HepG2 (cell line): ENCODE results near the gene DUS1L. TPM values are rescaled to one million over a fixed set of nuclear protein-coding genes. Genes with fewer than 3 reads are reported as not detected.
A peak's percentile ranks its signal among the peaks of the same experiment; 100 is the strongest.

Source experiments
- ATF1 ChIP-seq: IDR thresholded peaks from 2 replicates; pipeline ENCODE4 v1.6.1; 2016; ENCODE audit warnings: mild to moderate bottlenecking, control low read depth
- FOSL1 ChIP-seq: sonication (generic); formaldehyde crosslinking; IDR thresholded peaks from 2 replicates; pipeline ENCODE4 v1.9.0; 2021; ENCODE audit warnings: missing genetic modification reagents, borderline replicate concordance
- FOXJ3 ChIP-seq: sonication (generic); formaldehyde crosslinking; IDR thresholded peaks from 2 replicates; pipeline ENCODE4 v1.4.0; 2020; ENCODE audit warnings: missing genetic modification reagents, mild to moderate bottlenecking, borderline replicate concordance
- GLI4 ChIP-seq: sonication (generic); formaldehyde crosslinking; IDR thresholded peaks from 2 replicates; pipeline ENCODE4 v1.5.1; 2020; ENCODE audit warnings: missing genetic modification reagents, mild to moderate bottlenecking, moderate library complexity, borderline replicate concordance
- HNRNPLL ChIP-seq: fragments of 200-400 bp; formaldehyde crosslinking; IDR thresholded peaks from 2 replicates; pipeline ENCODE4 v1.6.1; 2017; ENCODE audit warnings: mild to moderate bottlenecking, low read depth, low read length; ENCODE audit not compliant: poor library complexity, severe bottlenecking
- KDM3A ChIP-seq: IDR thresholded peaks from 2 replicates; pipeline ENCODE4 v1.6.1; 2018; ENCODE audit warnings: low read depth, missing compliant biosample characterization
- MEIS1 ChIP-seq: sonication (generic); formaldehyde crosslinking; IDR thresholded peaks from 2 replicates; pipeline ENCODE4 v1.9.0; 2021; ENCODE audit warnings: mild to moderate bottlenecking, missing genetic modification reagents, moderate library complexity, borderline replicate concordance
- RBFOX2 ChIP-seq: fragments of 200-400 bp; formaldehyde crosslinking; IDR thresholded peaks from 2 replicates; pipeline ENCODE4 v1.6.1; 2017; ENCODE audit warnings: low read depth, mild to moderate bottlenecking, low read length
- TCF12 ChIP-seq, 2 experiments: fragments of 450-650 bp in 1 of 2; sonication (generic) in 1 of 2; formaldehyde crosslinking in 1 of 2; IDR thresholded peaks; 2 replicates each; pipeline versions ENCODE4 v1.6.1 to v1.8.0; 2017 to 2022; ENCODE audit warnings: antibody characterized with exemption in 1 of 2, mild to moderate bottlenecking in 1 of 2, missing genetic modification reagents in 1 of 2, moderate library complexity in 1 of 2
- ZNF337 ChIP-seq: sonication (generic); formaldehyde crosslinking; IDR thresholded peaks from 2 replicates; pipeline ENCODE4 v1.5.1; 2020; ENCODE audit warnings: missing genetic modification reagents, low read depth, mild to moderate bottlenecking, borderline replicate concordance
- ZNF790 ChIP-seq: sonication (generic); formaldehyde crosslinking; IDR thresholded peaks from 2 replicates; pipeline ENCODE4 v1.8.0; 2022; ENCODE audit warnings: missing genetic modification reagents, mild to moderate bottlenecking, borderline replicate concordance
- ZSCAN25 ChIP-seq: sonication (generic); formaldehyde crosslinking; IDR thresholded peaks from 2 replicates; pipeline ENCODE4 v1.8.0; 2022; ENCODE audit warnings: mild to moderate bottlenecking, missing genetic modification reagents
- polyA plus RNA-seq, 8 experiments: library from polyadenylated mRNA; depleted of rRNA in 3 of 8; stranded (reverse) in 7 of 8; unstranded in 1 of 8; fragments of >200 nt; fragmentation: Illumina TruSeq in 4 of 8; extraction: Trizol in 4 of 8; gene quantifications; 2 replicates each; pipeline versions ENCODE4 v1.2.1 to v1.2.3, GENCODE V29; 2011 to 2016; ENCODE audit warnings: low read depth in 4 of 8, missing spikeins in 1 of 8, mixed read lengths in 1 of 8; ENCODE audit not compliant: insufficient read depth in 1 of 8
- total RNA-seq, 5 experiments: library from RNA; depleted of rRNA; stranded (reverse); fragments of >200 nt; fragmentation: Illumina TruSeq; extraction: Trizol; gene quantifications; 2 replicates each; pipeline ENCODE4 v1.2.3, GENCODE V29; 2016; ENCODE audit warnings: low read depth in 1 of 5
- TF ChIP-seq, protein P1 (sequence below): sonication (generic); formaldehyde crosslinking; IDR thresholded peaks from 2 replicates; pipeline ENCODE4 v1.4.0; 2020; ENCODE audit warnings: missing genetic modification reagents
- TF ChIP-seq, protein P2 (sequence below): sonication (generic); formaldehyde crosslinking; IDR thresholded peaks from 2 replicates; pipeline ENCODE4 v1.5.1; 2020; ENCODE audit warnings: missing genetic modification reagents, mild to moderate bottlenecking, borderline replicate concordance
- TF ChIP-seq, protein P3 (sequence below): sonication (generic); formaldehyde crosslinking; IDR thresholded peaks from 2 replicates; pipeline ENCODE4 v1.4.0; 2020; ENCODE audit warnings: missing genetic modification reagents, borderline replicate concordance
- TF ChIP-seq, protein P4 (sequence below): sonication (generic); formaldehyde crosslinking; IDR thresholded peaks from 2 replicates; pipeline ENCODE4 v1.4.0; 2020; ENCODE audit warnings: missing genetic modification reagents

The DUS1L gene
- total and polyA plus RNA-seq, 2 of the 13 experiments (the other 11 are each of a cell fraction or from before 2014, with no cell fraction given) = 81.0 to 109 TPM

- TF ChIP-seq, protein P1, sequence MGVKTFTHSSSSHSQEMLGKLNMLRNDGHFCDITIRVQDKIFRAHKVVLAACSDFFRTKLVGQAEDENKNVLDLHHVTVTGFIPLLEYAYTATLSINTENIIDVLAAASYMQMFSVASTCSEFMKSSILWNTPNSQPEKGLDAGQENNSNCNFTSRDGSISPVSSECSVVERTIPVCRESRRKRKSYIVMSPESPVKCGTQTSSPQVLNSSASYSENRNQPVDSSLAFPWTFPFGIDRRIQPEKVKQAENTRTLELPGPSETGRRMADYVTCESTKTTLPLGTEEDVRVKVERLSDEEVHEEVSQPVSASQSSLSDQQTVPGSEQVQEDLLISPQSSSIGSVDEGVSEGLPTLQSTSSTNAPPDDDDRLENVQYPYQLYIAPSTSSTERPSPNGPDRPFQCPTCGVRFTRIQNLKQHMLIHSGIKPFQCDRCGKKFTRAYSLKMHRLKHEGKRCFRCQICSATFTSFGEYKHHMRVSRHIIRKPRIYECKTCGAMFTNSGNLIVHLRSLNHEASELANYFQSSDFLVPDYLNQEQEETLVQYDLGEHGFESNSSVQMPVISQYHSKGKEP (CRISPR knock-in tag) = no peak
- TF ChIP-seq, protein P2, sequence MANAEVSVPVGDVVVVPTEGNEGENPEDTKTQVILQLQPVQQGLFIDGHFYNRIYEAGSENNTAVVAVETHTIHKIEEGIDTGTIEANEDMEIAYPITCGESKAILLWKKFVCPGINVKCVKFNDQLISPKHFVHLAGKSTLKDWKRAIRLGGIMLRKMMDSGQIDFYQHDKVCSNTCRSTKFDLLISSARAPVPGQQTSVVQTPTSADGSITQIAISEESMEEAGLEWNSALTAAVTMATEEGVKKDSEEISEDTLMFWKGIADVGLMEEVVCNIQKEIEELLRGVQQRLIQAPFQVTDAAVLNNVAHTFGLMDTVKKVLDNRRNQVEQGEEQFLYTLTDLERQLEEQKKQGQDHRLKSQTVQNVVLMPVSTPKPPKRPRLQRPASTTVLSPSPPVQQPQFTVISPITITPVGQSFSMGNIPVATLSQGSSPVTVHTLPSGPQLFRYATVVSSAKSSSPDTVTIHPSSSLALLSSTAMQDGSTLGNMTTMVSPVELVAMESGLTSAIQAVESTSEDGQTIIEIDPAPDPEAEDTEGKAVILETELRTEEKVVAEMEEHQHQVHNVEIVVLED = no peak
- TF ChIP-seq FOSL1 (CRISPR knock-in tag) = no peak
- TF ChIP-seq FOXJ3 = no peak
- TF ChIP-seq ZNF337 = no peak
- TF ChIP-seq MEIS1 = no peak
- TF ChIP-seq, protein P3, sequence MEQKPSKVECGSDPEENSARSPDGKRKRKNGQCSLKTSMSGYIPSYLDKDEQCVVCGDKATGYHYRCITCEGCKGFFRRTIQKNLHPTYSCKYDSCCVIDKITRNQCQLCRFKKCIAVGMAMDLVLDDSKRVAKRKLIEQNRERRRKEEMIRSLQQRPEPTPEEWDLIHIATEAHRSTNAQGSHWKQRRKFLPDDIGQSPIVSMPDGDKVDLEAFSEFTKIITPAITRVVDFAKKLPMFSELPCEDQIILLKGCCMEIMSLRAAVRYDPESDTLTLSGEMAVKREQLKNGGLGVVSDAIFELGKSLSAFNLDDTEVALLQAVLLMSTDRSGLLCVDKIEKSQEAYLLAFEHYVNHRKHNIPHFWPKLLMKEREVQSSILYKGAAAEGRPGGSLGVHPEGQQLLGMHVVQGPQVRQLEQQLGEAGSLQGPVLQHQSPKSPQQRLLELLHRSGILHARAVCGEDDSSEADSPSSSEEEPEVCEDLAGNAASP (CRISPR knock-in tag) = no peak
- TF ChIP-seq ATF1 (CRISPR knock-in tag) = no peak
- TF ChIP-seq, protein P4, sequence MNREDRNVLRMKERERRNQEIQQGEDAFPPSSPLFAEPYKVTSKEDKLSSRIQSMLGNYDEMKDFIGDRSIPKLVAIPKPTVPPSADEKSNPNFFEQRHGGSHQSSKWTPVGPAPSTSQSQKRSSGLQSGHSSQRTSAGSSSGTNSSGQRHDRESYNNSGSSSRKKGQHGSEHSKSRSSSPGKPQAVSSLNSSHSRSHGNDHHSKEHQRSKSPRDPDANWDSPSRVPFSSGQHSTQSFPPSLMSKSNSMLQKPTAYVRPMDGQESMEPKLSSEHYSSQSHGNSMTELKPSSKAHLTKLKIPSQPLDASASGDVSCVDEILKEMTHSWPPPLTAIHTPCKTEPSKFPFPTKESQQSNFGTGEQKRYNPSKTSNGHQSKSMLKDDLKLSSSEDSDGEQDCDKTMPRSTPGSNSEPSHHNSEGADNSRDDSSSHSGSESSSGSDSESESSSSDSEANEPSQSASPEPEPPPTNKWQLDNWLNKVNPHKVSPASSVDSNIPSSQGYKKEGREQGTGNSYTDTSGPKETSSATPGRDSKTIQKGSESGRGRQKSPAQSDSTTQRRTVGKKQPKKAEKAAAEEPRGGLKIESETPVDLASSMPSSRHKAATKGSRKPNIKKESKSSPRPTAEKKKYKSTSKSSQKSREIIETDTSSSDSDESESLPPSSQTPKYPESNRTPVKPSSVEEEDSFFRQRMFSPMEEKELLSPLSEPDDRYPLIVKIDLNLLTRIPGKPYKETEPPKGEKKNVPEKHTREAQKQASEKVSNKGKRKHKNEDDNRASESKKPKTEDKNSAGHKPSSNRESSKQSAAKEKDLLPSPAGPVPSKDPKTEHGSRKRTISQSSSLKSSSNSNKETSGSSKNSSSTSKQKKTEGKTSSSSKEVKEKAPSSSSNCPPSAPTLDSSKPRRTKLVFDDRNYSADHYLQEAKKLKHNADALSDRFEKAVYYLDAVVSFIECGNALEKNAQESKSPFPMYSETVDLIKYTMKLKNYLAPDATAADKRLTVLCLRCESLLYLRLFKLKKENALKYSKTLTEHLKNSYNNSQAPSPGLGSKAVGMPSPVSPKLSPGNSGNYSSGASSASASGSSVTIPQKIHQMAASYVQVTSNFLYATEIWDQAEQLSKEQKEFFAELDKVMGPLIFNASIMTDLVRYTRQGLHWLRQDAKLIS (CRISPR knock-in tag) = no peak
- TF ChIP-seq KDM3A (CRISPR knock-in tag) = no peak
- peak; percentile 46 for TF ChIP-seq RBFOX2
- TF ChIP-seq ZSCAN25 (CRISPR knock-in tag) = no peak
- TF ChIP-seq TCF12 (IDR thresholded peaks at IDR 0.05) = no peak
- TF ChIP-seq TCF12 (CRISPR knock-in tag; IDR thresholded peaks at IDR 0.05) = peak; percentile 10; the same call in 1 of the 2 replicates
- no peak for TF ChIP-seq GLI4 (CRISPR knock-in tag)
- TF ChIP-seq ZNF790 (CRISPR knock-in tag) = 0 out of 2 replicates have a peak, but pooled peaks have one; percentile 36
- TF ChIP-seq HNRNPLL = no peak
These were observed 389 bp downstream of the DUS1L start (continued) for GRCh38 chr17:82065193-82065637.
